ENCODE data around the gene LSP1. TPM values are rescaled to one million over a fixed set of nuclear protein-coding genes. Genes with fewer than 3 reads are reported as not detected.

The LSP1 gene
- total RNA-seq, 2 experiments from 2014 or later: 232 to 303 TPM

DNA sequence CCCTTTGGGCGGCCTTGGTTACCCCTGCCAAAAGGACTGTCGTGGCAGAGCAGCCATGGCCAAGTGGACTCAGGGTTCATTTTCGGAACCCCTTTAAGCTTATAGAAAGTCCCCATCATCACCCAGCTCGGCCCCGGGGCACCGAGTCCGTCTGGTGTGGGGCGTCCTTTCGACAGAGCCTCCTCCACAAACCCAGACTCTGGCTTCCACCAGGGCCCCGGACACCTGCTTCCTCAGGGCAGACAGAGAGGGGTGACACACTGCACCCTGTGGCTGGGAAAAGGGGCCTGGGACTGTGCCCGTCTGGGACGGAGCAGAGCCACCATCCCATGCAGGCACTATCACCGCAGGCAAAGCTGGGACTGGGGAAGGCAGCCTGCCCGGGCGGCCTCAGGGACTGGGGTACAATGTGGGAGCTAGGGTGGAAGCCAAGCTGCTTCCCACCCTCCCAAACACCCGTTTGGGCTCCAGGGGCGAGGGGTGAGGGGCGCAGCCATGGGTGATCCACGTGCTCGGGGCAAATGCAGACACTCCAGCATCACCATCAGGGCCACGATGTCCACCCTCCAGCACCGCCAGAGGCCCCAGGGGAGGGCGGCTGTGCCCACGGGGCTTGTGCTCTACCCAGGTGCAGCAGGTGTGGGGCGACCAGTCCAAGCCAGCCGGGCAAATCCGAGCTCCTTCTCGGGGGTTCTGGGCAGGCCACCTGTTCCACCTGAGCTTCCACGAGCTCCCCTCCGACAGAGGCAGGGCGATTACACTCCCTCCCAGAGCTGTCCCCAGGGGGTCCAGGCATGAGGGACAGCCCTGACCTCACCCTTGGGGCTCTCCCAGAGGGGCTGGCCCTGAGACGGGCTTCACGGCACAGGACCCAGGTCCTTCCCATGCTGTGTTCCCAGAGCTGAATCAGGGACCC lies 82.5 kb downstream of the LSP1 start:
- no peak for DNase-seq (ENCODE audit: low spot score)
- no peaks in the 10 kb centered on the region for H3K4me1 ChIP-seq (ENCODE audit: insufficient read depth, low read length, poor library complexity, severe bottlenecking)
- TF ChIP-seq CTCF (conservative IDR thresholded peaks at IDR 0.05; ENCODE audit: low read length): no peak
- no peak for TF ChIP-seq EZH2phosphoT487 (IDR thresholded peaks at IDR 0.05; ENCODE audit: borderline replicate concordance, low read depth, low read length)
- H3K79me2 ChIP-seq (ENCODE audit: insufficient read depth, low read depth, low read length): no peaks in the 10 kb centered on the region
- ChIA-PET CTCF (ENCODE audit: unreplicated experiment) (no interaction called here), POLR2A (no interaction called here)
- H3K27ac ChIP-seq (ENCODE audit: low read depth, low read length, poor library complexity, severe bottlenecking): no peak overlapping the region
- no peak overlapping the region for H3K4me3 ChIP-seq (ENCODE audit: low read depth, low read length, poor library complexity, severe bottlenecking)
- H3K4me2 ChIP-seq (ENCODE audit: low read length): no peak overlapping the region
- H3K9me2 ChIP-seq (ENCODE audit: insufficient read depth, low read length): no peaks in the 10 kb centered on the region
- no peak overlapping the region for H2AFZ ChIP-seq (ENCODE audit: low read length)
- intact Hi-C loops (cut with micrococcal nuclease; ENCODE audit: unreplicated experiment): loop anchor here (2.0 kb wide), 1 partner anchor 23 kb away; no protein-coding TSS in a partner anchor
- H3K36me3 ChIP-seq (ENCODE audit: insufficient read depth, low read length): no peaks in the 10 kb centered on the region
- no peaks in the 10 kb centered on the region for H4K20me1 ChIP-seq (ENCODE audit: insufficient read depth, low read length)
- H3K9me3 ChIP-seq (ENCODE audit: low read length): no peaks in the 10 kb centered on the region
- BruUV-seq (replicated peaks): no TSS peak

DNA sequence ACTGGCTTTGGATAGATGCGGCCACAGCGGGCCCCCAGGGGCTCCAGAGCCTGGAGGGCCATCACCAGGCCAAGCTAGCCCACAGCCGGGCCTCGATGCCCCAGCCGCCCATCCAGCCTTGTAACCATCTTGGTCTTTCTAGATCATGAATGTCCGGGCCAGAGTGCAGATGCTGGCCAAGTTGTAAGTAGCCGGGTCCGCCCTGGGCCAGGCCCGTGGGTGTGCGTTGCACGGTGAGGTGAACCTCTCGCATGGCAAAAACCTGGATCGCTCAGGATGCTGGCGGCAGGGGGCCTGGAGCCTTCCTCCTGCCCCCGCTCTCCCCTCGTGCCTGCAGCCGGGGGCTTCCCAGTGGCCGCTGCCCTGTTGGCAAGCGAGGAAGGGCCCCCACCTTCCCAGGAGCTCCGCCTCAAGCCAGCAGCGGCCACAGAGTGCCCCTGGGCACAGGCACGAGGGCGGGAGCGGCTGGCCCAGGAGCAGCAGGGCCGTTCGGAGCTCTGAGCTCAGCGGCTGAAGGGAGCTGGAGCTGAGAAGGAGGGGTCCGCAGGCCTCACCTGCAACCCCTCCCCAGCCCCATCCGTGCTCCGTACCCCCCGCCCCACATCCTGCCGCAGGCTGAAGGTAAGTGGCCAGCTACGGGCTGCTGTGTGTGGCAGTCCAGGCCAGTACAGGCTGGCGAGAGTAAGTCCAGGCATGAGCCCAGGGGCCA lies 83.3 kb downstream of the LSP1 start:
- Histone ChIP-seq H3K79me2 (ENCODE audit: insufficient read depth, low read depth, low read length) (no peaks in the 10 kb centered on the region), H3K9me3 (ENCODE audit: low read length) (no peaks in the 10 kb centered on the region), H3K4me3 (ENCODE audit: low read depth, low read length, poor library complexity, severe bottlenecking) (no peak overlapping the region), H3K9me2 (ENCODE audit: insufficient read depth, low read length) (no peaks in the 10 kb centered on the region), H3K4me2 (ENCODE audit: low read length) (no peak overlapping the region), H4K20me1 (ENCODE audit: insufficient read depth, low read length) (no peaks in the 10 kb centered on the region), H3K4me1 (ENCODE audit: insufficient read depth, low read length, poor library complexity, severe bottlenecking) (no peaks in the 10 kb centered on the region), H2AFZ (ENCODE audit: low read length) (no peak overlapping the region), H3K27ac (ENCODE audit: low read depth, low read length, poor library complexity, severe bottlenecking) (no peak overlapping the region), H3K36me3 (ENCODE audit: insufficient read depth, low read length) (no peaks in the 10 kb centered on the region)
- no TSS peak for BruUV-seq (replicated peaks)
- TF ChIP-seq EZH2phosphoT487 (IDR thresholded peaks at IDR 0.05; ENCODE audit: borderline replicate concordance, low read depth, low read length) (no peak), CTCF (conservative IDR thresholded peaks at IDR 0.05; ENCODE audit: low read length) (no peak)
- CTCF ChIA-PET (ENCODE audit: unreplicated experiment): no interaction called here
- intact Hi-C loops (cut with micrococcal nuclease; ENCODE audit: unreplicated experiment): no loop called here
- DNase-seq (ENCODE audit: low spot score): no peak
- POLR2A ChIA-PET: no interaction called here
